HL-60 (cell line): ENCODE data around the gene NETO1.

Experiments used
- DNase-seq, 2 experiments: peaks; one replicate each; pipeline ENCODE4 v3.0.0-alpha.2; 2010 to 2020; ENCODE audit warnings: low read depth in 1 of 2, low spot score in 1 of 2
- H3K27ac ChIP-seq: fragments of 250-450 bp; sonication (Bioruptor Pico); replicated peaks from 2 replicates; pipeline ENCODE4 v1.5.1; 2020; ENCODE audit warnings: mild to moderate bottlenecking, moderate library complexity
- H3K27me3 ChIP-seq: fragments of 250-450 bp; sonication (Bioruptor Pico); 2 replicates; pipeline ENCODE4 v1.5.1; 2021; ENCODE audit warnings: mild to moderate bottlenecking, moderate library complexity; ENCODE audit not compliant: insufficient read depth, poor library complexity, severe bottlenecking
- H3K4me3 ChIP-seq: replicated peaks from 2 replicates; pipeline ENCODE4 v1.5.1; 2011; ENCODE audit warnings: mild to moderate bottlenecking, control low read depth, low read length; ENCODE audit not compliant: insufficient read depth
- CTCF ChIP-seq: IDR thresholded peaks from one replicate; pipeline ENCODE4 v1.5.1; 2011; ENCODE audit warnings: low read length, control low read depth, inconsistent platforms; ENCODE audit not compliant: insufficient read depth
- GABPA ChIP-seq: IDR thresholded peaks from 2 replicates; pipeline ENCODE4 v1.6.1; 2012; ENCODE audit warnings: low read depth
- POLR2AphosphoS5 ChIP-seq: IDR thresholded peaks from 2 replicates; pipeline ENCODE4 v1.6.1; 2012; ENCODE audit warnings: low read depth
- REST ChIP-seq: IDR thresholded peaks from 2 replicates; pipeline ENCODE4 v1.6.1; 2012; ENCODE audit warnings: low read depth; ENCODE audit not compliant: insufficient replicate concordance
- SPI1 ChIP-seq: IDR thresholded peaks from 2 replicates; pipeline ENCODE4 v1.6.1; 2012; ENCODE audit warnings: low read depth, mild to moderate bottlenecking, borderline replicate concordance
- long read RNA-seq: library from polyadenylated mRNA; unstranded; transcript quantifications from one replicate; pipeline ENCODE4 v2.0.0, GENCODE V29; 2020

The NETO1 gene
- long read RNA-seq = 0 reads

- no peak within 1 kb of the TSS for H3K27ac ChIP-seq
- TF ChIP-seq GABPA (no peak), SPI1 (no peak), CTCF (no peak), REST (no peak)
- H3K27me3 ChIP-seq = peaks cover 38% of the 10 kb centered on the region
- H3K4me3 ChIP-seq = no peak within 1 kb of the TSS
- no peak for DNase-seq
Measured at GRCh38 chr18:72867746-72868584, at the start of gene NETO1. NETO1 (minus strand) TSS chr18:72867987; CDS start chr18:72867291, 696 bp downstream.

- TF ChIP-seq REST (no peak), GABPA (no peak), SPI1 (no peak), CTCF (no peak), POLR2AphosphoS5 (no peak)
- no peaks in the 10 kb centered on the region for H3K27me3 ChIP-seq
- H3K27ac ChIP-seq = no peak overlapping the region
- H3K4me3 ChIP-seq = no peak overlapping the region
- no peak for DNase-seq
Measured at GRCh38 chr18:72910045-72910444, 42.3 kb upstream of the NETO1 start.

GRCh38 chr18:72908181-72908580 lies 40.4 kb upstream of the NETO1 start:
- H3K27me3 ChIP-seq = no peaks in the 10 kb centered on the region
- H3K4me3 ChIP-seq = no peak overlapping the region
- DNase-seq = no peak
- TF ChIP-seq SPI1 (no peak), CTCF (no peak), REST (no peak), POLR2AphosphoS5 (no peak), GABPA (no peak)
- H3K27ac ChIP-seq = no peak overlapping the region
